ENCODE results near the gene MAPKAP1.

MAPKAP1 gene

GRCh38 chr9:125428060-125428901, 278.7 kb downstream of the MAPKAP1 start:
- H2AFZ ChIP-seq: no peak overlapping the region
- H3K4me2 ChIP-seq (ENCODE audit: low read length): no peak overlapping the region
- no peak overlapping the region for H3K4me3 ChIP-seq (ENCODE audit: low read depth, low read length)
- no peak overlapping the region for H3K9ac ChIP-seq
- H3K4me1 ChIP-seq: no peaks in the 10 kb centered on the region
- no peaks in the 10 kb centered on the region for H3K27me3 ChIP-seq (ENCODE audit: control insufficient read depth, insufficient read depth, low read length)
- TF ChIP-seq CTCF (IDR thresholded peaks at IDR 0.05): peak; percentile 36
- H3K27ac ChIP-seq: no peak overlapping the region
- no peaks in the 10 kb centered on the region for H3K9me3 ChIP-seq (ENCODE audit: control insufficient read depth, low read length)
- H3K79me2 ChIP-seq: no peaks in the 10 kb centered on the region
- no peaks in the 10 kb centered on the region for H3K36me3 ChIP-seq (ENCODE audit: control insufficient read depth, insufficient read depth, low read length)

- no peaks in the 10 kb centered on the region for H3K36me3 ChIP-seq (ENCODE audit: control insufficient read depth, insufficient read depth, low read length)
- H3K9ac ChIP-seq: no peak overlapping the region
- no peaks in the 10 kb centered on the region for H3K9me3 ChIP-seq (ENCODE audit: control insufficient read depth, low read length)
- no peaks in the 10 kb centered on the region for H3K4me1 ChIP-seq
- no peaks in the 10 kb centered on the region for H3K27me3 ChIP-seq (ENCODE audit: control insufficient read depth, insufficient read depth, low read length)
- no peak overlapping the region for H3K4me2 ChIP-seq (ENCODE audit: low read length)
- H3K79me2 ChIP-seq: no peaks in the 10 kb centered on the region
- H3K27ac ChIP-seq: no peak overlapping the region
- no peak for TF ChIP-seq CTCF (IDR thresholded peaks at IDR 0.05)
- H3K4me3 ChIP-seq (ENCODE audit: low read depth, low read length): no peak overlapping the region
- H2AFZ ChIP-seq: no peak overlapping the region
Observed at GRCh38 chr9:125427556-125427955, 279.5 kb downstream of the MAPKAP1 start.

GRCh38 chr9:125426926-125427325, 280.1 kb downstream of the MAPKAP1 start:
- Histone ChIP-seq H3K79me2 (no peaks in the 10 kb centered on the region), H3K9me3 (ENCODE audit: control insufficient read depth, low read length) (no peaks in the 10 kb centered on the region), H3K9ac (no peak overlapping the region), H3K4me2 (ENCODE audit: low read length) (no peak overlapping the region), H3K4me1 (no peaks in the 10 kb centered on the region), H3K4me3 (ENCODE audit: low read depth, low read length) (no peak overlapping the region), H3K27me3 (ENCODE audit: control insufficient read depth, insufficient read depth, low read length) (no peaks in the 10 kb centered on the region), H3K27ac (no peak overlapping the region), H3K36me3 (ENCODE audit: control insufficient read depth, insufficient read depth, low read length) (no peaks in the 10 kb centered on the region), H2AFZ (no peak overlapping the region)
- no peak for TF ChIP-seq CTCF (IDR thresholded peaks at IDR 0.05)

GRCh38 chr9:125425901-125426515, 281.0 kb downstream of the MAPKAP1 start:
- Histone ChIP-seq H3K9ac (no peak overlapping the region), H3K27me3 (ENCODE audit: control insufficient read depth, insufficient read depth, low read length) (no peaks in the 10 kb centered on the region), H3K27ac (no peak overlapping the region), H3K9me3 (ENCODE audit: control insufficient read depth, low read length) (no peaks in the 10 kb centered on the region), H3K4me3 (ENCODE audit: low read depth, low read length) (no peak overlapping the region), H3K4me2 (ENCODE audit: low read length) (no peak overlapping the region), H3K79me2 (no peaks in the 10 kb centered on the region), H2AFZ (no peak overlapping the region), H3K4me1 (no peaks in the 10 kb centered on the region), H3K36me3 (ENCODE audit: control insufficient read depth, insufficient read depth, low read length) (no peaks in the 10 kb centered on the region)
- TF ChIP-seq CTCF (IDR thresholded peaks at IDR 0.05): no peak

All from parathyroid adenoma (tissue), 2 donors.